Measurements from ENCODE around the gene SLC35E3.
"Not testable (repeated sequence)": the region's sequence is repeated elsewhere in the genome, so short reads cannot be mapped to it uniquely, and the experiment has no call there.

Gene SLC35E3

GRCh38 chr12:68810027-68810389 is 64.0 kb downstream of the SLC35E3 start:
- in situ Hi-C loops (cut with HindIII; ENCODE audit: low sequenced_read_pairs): not testable (repeated sequence)

GRCh38 chr12:68811573-68811972 is 65.6 kb downstream of the SLC35E3 start:
- in situ Hi-C loops (cut with HindIII; ENCODE audit: low sequenced_read_pairs): not testable (repeated sequence)

- in situ Hi-C loops (cut with HindIII; ENCODE audit: low sequenced_read_pairs): no loop called here
Measured at GRCh38 chr12:68812553-68813241, 66.7 kb downstream of the SLC35E3 start.

- in situ Hi-C loops (cut with HindIII; ENCODE audit: low sequenced_read_pairs): no loop called here
Measured at GRCh38 chr12:68813242-68813593, 67.2 kb downstream of the SLC35E3 start.

GRCh38 chr12:68814490-68815231 is 68.7 kb downstream of the SLC35E3 start:
- in situ Hi-C loops (cut with HindIII; ENCODE audit: low sequenced_read_pairs): no loop called here

- in situ Hi-C loops (cut with HindIII; ENCODE audit: low sequenced_read_pairs): no loop called here
Measured at GRCh38 chr12:68815232-68815927, 69.4 kb downstream of the SLC35E3 start.

GRCh38 chr12:68815928-68816800 is 70.2 kb downstream of the SLC35E3 start:
- in situ Hi-C loops (cut with HindIII; ENCODE audit: low sequenced_read_pairs): no loop called here

GRCh38 chr12:68819481-68819880 is 73.5 kb downstream of the SLC35E3 start:
- in situ Hi-C loops (cut with HindIII; ENCODE audit: low sequenced_read_pairs): not testable (repeated sequence)

- in situ Hi-C loops (cut with HindIII; ENCODE audit: low sequenced_read_pairs): no loop called here
Measured at GRCh38 chr12:68821357-68822188, 75.6 kb downstream of the SLC35E3 start.

GRCh38 chr12:68823696-68824095 is 77.7 kb downstream of the SLC35E3 start:
- in situ Hi-C loops (cut with HindIII; ENCODE audit: low sequenced_read_pairs): no loop called here

- in situ Hi-C loops (cut with HindIII; ENCODE audit: low sequenced_read_pairs): no loop called here
Measured at GRCh38 chr12:68824131-68824530, 78.2 kb downstream of the SLC35E3 start.

GRCh38 chr12:68824597-68825250 is 78.7 kb downstream of the SLC35E3 start:
- in situ Hi-C loops (cut with HindIII; ENCODE audit: low sequenced_read_pairs): no loop called here

GRCh38 chr12:68825569-68826217 is 79.7 kb downstream of the SLC35E3 start:
- in situ Hi-C loops (cut with HindIII; ENCODE audit: low sequenced_read_pairs): no loop called here

- in situ Hi-C loops (cut with HindIII; ENCODE audit: low sequenced_read_pairs): no loop called here
Measured at GRCh38 chr12:68827895-68828671, 82.1 kb downstream of the SLC35E3 start.

GRCh38 chr12:68828672-68829068 is 82.7 kb downstream of the SLC35E3 start:
- in situ Hi-C loops (cut with HindIII; ENCODE audit: low sequenced_read_pairs): no loop called here

All from DLD1 (cell line).